ENCODE results near the gene MGMT.

MGMT gene

GRCh38 chr10:129774736-129775401 lies 307.8 kb downstream of the MGMT start:
- no peak for DNase-seq (ENCODE audit: low spot score)

GRCh38 chr10:129775681-129776080 lies 308.6 kb downstream of the MGMT start:
- no peak for DNase-seq (ENCODE audit: low spot score)

- DNase-seq (ENCODE audit: low spot score): no peak
These were observed 310.6 kb downstream of the MGMT start for GRCh38 chr10:129777687-129778086.

GRCh38 chr10:129778571-129778970 lies 311.5 kb downstream of the MGMT start:
- DNase-seq (ENCODE audit: low spot score): no peak

- no peak for DNase-seq (ENCODE audit: low spot score)
These were observed 312.4 kb downstream of the MGMT start for GRCh38 chr10:129779126-129780111.

GRCh38 chr10:129780198-129780597 lies 313.2 kb downstream of the MGMT start:
- DNase-seq (ENCODE audit: low spot score): no peak

GRCh38 chr10:129780901-129781795 lies 314.1 kb downstream of the MGMT start:
- no peak for DNase-seq (ENCODE audit: low spot score)

GRCh38 chr10:129784291-129784690 lies 317.2 kb downstream of the MGMT start:
- no peak for DNase-seq (ENCODE audit: low spot score)

- no peak for DNase-seq (ENCODE audit: low spot score)
These were observed 317.9 kb downstream of the MGMT start for GRCh38 chr10:129784891-129785290.

- DNase-seq (ENCODE audit: low spot score): no peak
These were observed 318.5 kb downstream of the MGMT start for GRCh38 chr10:129785536-129785981.

- DNase-seq (ENCODE audit: low spot score): no peak
These were observed 319.2 kb downstream of the MGMT start for GRCh38 chr10:129786216-129786615.

GRCh38 chr10:129787557-129787956 lies 320.5 kb downstream of the MGMT start:
- DNase-seq (ENCODE audit: low spot score): no peak

GRCh38 chr10:129788215-129788614 lies 321.2 kb downstream of the MGMT start:
- no peak for DNase-seq (ENCODE audit: low spot score)

GRCh38 chr10:129790715-129791446 lies 323.8 kb downstream of the MGMT start:
- DNase-seq (ENCODE audit: low spot score): no peak

- DNase-seq (ENCODE audit: low spot score): no peak
These were observed 325.1 kb downstream of the MGMT start for GRCh38 chr10:129792141-129792540.

GRCh38 chr10:129792864-129793263 lies 325.8 kb downstream of the MGMT start:
- DNase-seq (ENCODE audit: low spot score): no peak

- no peak for DNase-seq (ENCODE audit: low spot score)
These were observed 326.4 kb downstream of the MGMT start for GRCh38 chr10:129793479-129793878.

GRCh38 chr10:129793996-129794395 lies 327.0 kb downstream of the MGMT start:
- no peak for DNase-seq (ENCODE audit: low spot score)

GRCh38 chr10:129796710-129797420 lies 329.8 kb downstream of the MGMT start:
- no peak for DNase-seq (ENCODE audit: low spot score)

- DNase-seq (ENCODE audit: low spot score): no peak
These were observed 332.9 kb downstream of the MGMT start for GRCh38 chr10:129799942-129800341.

Data from hepatic stellate cell (primary cell).